Ecto neural progenitor cell (in vitro differentiated cells): Measurements from ENCODE around the gene PRPF4.
A peak's percentile ranks its signal among the peaks of the same experiment; 100 is the strongest.
"Not testable (repeated sequence)": the region's sequence is repeated elsewhere in the genome, so short reads cannot be mapped to it uniquely, and the experiment has no call there.

Source experiments
- DNase-seq: peaks from one replicate; pipeline ENCODE4 v3.0.0-alpha.2; 2018; ENCODE audit warnings: low spot score

The PRPF4 gene

GRCh38 chr9:113267911-113268566, 7.4 kb upstream of the PRPF4 start:
- no peak for DNase-seq

GRCh38 chr9:113269355-113269754, 6.1 kb upstream of the PRPF4 start:
- DNase-seq: no peak

GRCh38 chr9:113269871-113270270, 5.6 kb upstream of the PRPF4 start:
- no peak for DNase-seq

GRCh38 chr9:113274474-113275156, 843 bp upstream of the PRPF4 start:
- no peak for DNase-seq

GRCh38 chr9:113278840-113279239, 3.4 kb downstream of the PRPF4 start:
- DNase-seq: no peak

- DNase-seq: no peak
These were observed 5.9 kb downstream of the PRPF4 start for GRCh38 chr9:113281356-113281755.

GRCh38 chr9:113289091-113289490, 13.6 kb downstream of the PRPF4 start:
- no peak for DNase-seq

GRCh38 chr9:113290052-113290607, 14.7 kb downstream of the PRPF4 start:
- DNase-seq: no peak

GRCh38 chr9:113293285-113293878, 17.9 kb downstream of the PRPF4 start:
- DNase-seq: no peak

GRCh38 chr9:113296247-113296646, 20.8 kb downstream of the PRPF4 start:
- DNase-seq: not testable (repeated sequence)

GRCh38 chr9:113296796-113297558, 21.5 kb downstream of the PRPF4 start:
- DNase-seq: no peak

GRCh38 chr9:113298311-113298710, 22.9 kb downstream of the PRPF4 start:
- no peak for DNase-seq

- DNase-seq: no peak
These were observed 23.7 kb downstream of the PRPF4 start for GRCh38 chr9:113298924-113299770.

GRCh38 chr9:113299800-113300292, 24.4 kb downstream of the PRPF4 start:
- DNase-seq: no peak

GRCh38 chr9:113301548-113301947, 26.1 kb downstream of the PRPF4 start:
- DNase-seq: no peak

GRCh38 chr9:113302792-113303418, 27.4 kb downstream of the PRPF4 start, which contains the start of gene RNF183:
RNF183 (minus strand) TSS chr9:113303376; CDS start chr9:113298184, 5,192 bp downstream.
- peak; percentile 52 for DNase-seq

GRCh38 chr9:113306566-113306965, 31.1 kb downstream of the PRPF4 start:
- DNase-seq: no peak

GRCh38 chr9:113307396-113307975, 32.0 kb downstream of the PRPF4 start:
- no peak for DNase-seq

GRCh38 chr9:113309204-113309813, 33.9 kb downstream of the PRPF4 start:
- DNase-seq: no peak

GRCh38 chr9:113310538-113310937, 35.1 kb downstream of the PRPF4 start:
- DNase-seq: no peak
